Motor neuron (in vitro differentiated cells): Measurements from ENCODE around the gene RPS6KB1. TPM values are rescaled to one million over a fixed set of nuclear protein-coding genes. Genes with fewer than 3 reads are reported as not detected.
"Not testable (repeated sequence)": the region's sequence is repeated elsewhere in the genome, so short reads cannot be mapped to it uniquely, and the experiment has no call there.

ENCODE experiments used
- ATAC-seq, 8 experiments: fragments of 200-7000 bp; cut with Tn5 transposase; replicated peaks in 6 of 8; 2 replicates each; pipeline ENCODE4 v1.8.0; 2021; ENCODE audit warnings: mild to moderate bottlenecking in 8 of 8, moderate library complexity in 8 of 8
- H3K27ac ChIP-seq, 2 donors: fragments of 250-450 bp; sonication (Bioruptor Pico); 2 replicates each; pipeline ENCODE4 v1.9.0; 2021; ENCODE audit warnings: antibody characterized with exemption in 2 of 2, mild to moderate bottlenecking in 2 of 2, moderate library complexity in 1 of 2
- H3K4me1 ChIP-seq, 2 donors: fragments of 250-450 bp; sonication (Bioruptor Pico); replicated peaks in 1 of 2; 2 replicates each; pipeline ENCODE4 v1.6.1; 2021; ENCODE audit warnings: antibody characterized with exemption in 2 of 2, mild to moderate bottlenecking in 2 of 2, moderate library complexity in 1 of 2
- H3K4me3 ChIP-seq, 5 donors: fragments of 250-450 bp; sonication (Bioruptor Pico); 2 replicates each; pipeline ENCODE4 v1.9.0; 2021; ENCODE audit warnings: antibody characterized with exemption in 5 of 5, mild to moderate bottlenecking in 5 of 5, moderate library complexity in 4 of 5
- WGBS, 10 experiments: fragments of 450-650 bp; shearing (Covaris generic); methylation state at CpG; one replicate each; pipeline ENCODE4 v1.0.0; 2022; 5-methylcytosine and 5-hydroxymethylcytosine counted together
- in situ Hi-C, 9 experiments: fragments of 400-800 bp; cut with MboI; loops; one replicate each; pipeline ENCODE4 v1.15.0; 2021; ENCODE audit warnings: low sequenced_read_pairs in 9 of 9, low pct_unique_long_range_greater_than_20kb in 2 of 9; ENCODE audit not compliant: unreplicated experiment in 9 of 9
- total RNA-seq, 8 experiments: library from RNA; unstranded; fragments of 300-600 nt; gene quantifications; 2 replicates each; pipeline versions ENCODE4 v1.2.3 to v1.2.4, GENCODE V29; 2022

Gene RPS6KB1
- total RNA-seq, 8 experiments from 2014 or later = 21.2 to 44.8 (median 33.4) TPM

DNA sequence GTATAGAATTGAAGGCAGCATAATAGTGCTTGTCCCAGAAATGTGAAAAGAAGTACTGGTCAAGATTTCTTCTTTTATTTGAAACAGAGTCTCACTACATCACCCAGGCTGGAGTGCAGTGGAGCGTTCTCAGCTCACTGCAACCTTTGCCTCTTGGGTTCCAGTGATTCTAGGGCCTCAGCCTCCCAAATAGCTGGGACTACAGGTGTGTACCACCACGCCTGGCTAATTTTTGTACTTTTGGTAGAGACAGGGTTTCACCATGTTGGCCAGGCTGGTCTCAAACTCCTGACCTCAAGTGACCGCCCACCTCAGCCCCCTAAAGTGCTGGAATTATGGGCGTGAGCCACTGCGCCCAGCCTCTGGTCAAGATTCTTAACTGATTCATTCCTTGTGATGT, 27.7 kb downstream of the RPS6KB1 start:
- 97 to 100% (median 100%) methylated on average over 1 to 5 of the region's 5 CpGs; no CpG with 5 or more reads in 3 of the 10 experiments for WGBS, 10 experiments
- not testable (repeated sequence) for H3K4me3 ChIP-seq, H3K27ac ChIP-seq, ATAC-seq, H3K4me1 ChIP-seq
- in situ Hi-C loops = loop anchor here in 6 of 9 experiments (25.0 kb wide), 2 partner anchors 117 to 142 kb away; no protein-coding TSS in a partner anchor

DNA sequence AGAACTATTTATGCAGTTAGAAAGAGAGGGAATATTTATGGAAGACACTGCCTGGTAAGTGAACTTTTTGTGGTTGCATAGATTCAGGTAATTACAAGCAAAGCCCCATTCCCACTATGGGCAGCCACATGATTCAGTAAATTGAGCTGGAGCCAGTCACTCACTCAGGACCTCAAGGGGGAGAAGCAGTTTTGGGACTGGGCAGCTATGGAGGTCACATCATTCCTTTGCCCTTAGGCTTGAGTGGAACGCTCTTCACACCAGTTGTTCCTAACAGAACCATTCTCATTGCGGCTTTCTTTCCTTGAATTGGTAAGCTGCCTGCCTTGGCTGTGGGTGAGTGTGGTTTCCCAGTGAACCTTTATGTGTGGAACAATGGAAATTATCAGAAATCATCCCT, 37.2 kb downstream of the RPS6KB1 start:
- H3K27ac ChIP-seq, H3K4me1 ChIP-seq, H3K4me3 ChIP-seq, ATAC-seq, in situ Hi-C loops: not testable (repeated sequence)
- 83 to 100% (median 100%) methylated on average over 1 to 2 of the region's 2 CpGs; no CpG with 5 or more reads in 4 of the 10 experiments for WGBS, 10 experiments

- in situ Hi-C loops, H3K4me3 ChIP-seq: not testable (repeated sequence)
- peak in 5 of 8 experiments; percentile 28 to 100 (median 67) for ATAC-seq
Measured at GRCh38 chr17:59930768-59931167, 37.8 kb downstream of the RPS6KB1 start.

DNA sequence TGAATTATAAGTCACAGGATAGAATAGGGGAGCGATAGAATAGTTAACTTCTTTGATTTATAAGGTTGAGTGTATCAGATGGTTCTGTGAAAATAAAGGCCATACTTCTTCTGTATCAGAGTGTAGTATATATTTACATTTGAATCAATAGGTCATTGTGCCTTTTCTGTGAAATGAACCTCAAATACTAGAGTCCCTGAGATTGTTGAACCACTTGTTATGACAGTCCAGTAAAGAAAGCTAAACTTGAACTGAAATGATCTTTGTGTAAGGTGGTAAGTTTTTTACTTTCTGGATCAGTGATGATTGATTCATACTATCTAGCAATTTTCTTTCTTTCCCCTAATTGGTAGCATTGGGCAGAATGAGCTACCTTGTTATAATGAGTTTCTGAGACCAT, 40.4 kb downstream of the RPS6KB1 start:
- in situ Hi-C loops, H3K4me3 ChIP-seq, ATAC-seq, H3K27ac ChIP-seq, H3K4me1 ChIP-seq: not testable (repeated sequence)
- 100% methylated on average over 1 of the region's 1 CpG; no CpG with 5 or more reads in 5 of the 10 experiments for WGBS, 10 experiments

More at GRCh38 chr17:59930768-59931167, 37.8 kb downstream of the RPS6KB1 start:
- H3K4me1 ChIP-seq, H3K27ac ChIP-seq: not testable (repeated sequence)
- 8 to 40% (median 27%) methylated on average over 1 to 3 of the region's 3 CpGs; no CpG with 5 or more reads in 7 of the 10 experiments for WGBS, 10 experiments

GRCh38 chr17:59940697-59941096, 47.8 kb downstream of the RPS6KB1 start:
- H3K4me1 ChIP-seq, H3K4me3 ChIP-seq, H3K27ac ChIP-seq, ATAC-seq, in situ Hi-C loops: not testable (repeated sequence)
- WGBS, 10 experiments = 83 to 100% (median 100%) methylated on average over 1 to 2 of the region's 3 CpGs; no CpG with 5 or more reads in 7 of the 10 experiments

DNA sequence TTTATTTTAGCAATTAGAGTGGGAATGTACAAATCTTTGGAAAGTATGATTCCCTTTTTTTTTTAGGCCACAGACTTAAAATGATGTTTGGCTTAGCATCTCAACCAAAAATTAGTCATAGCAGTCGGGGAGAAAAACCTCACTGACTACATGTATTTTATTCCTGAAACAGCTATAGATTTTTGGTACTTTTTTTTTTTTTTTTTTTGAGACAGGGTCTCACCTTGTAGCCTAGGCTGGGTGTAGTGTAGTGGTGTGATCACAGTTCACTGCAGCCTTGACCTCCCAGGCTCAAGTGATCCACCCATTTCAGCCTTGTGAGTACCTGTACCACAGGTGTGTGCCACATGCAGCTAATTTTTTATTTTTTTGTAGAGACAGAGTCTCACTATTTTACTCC, 48.2 kb downstream of the RPS6KB1 start:
- in situ Hi-C loops = no loop called here
- 78 to 100% (median 90%) methylated on average over 1 of the region's 1 CpG; no CpG with 5 or more reads in 3 of the 10 experiments for WGBS, 10 experiments

GRCh38 chr17:59946433-59946832, 53.5 kb downstream of the RPS6KB1 start:
- WGBS, 10 experiments = 75 to 95% (median 85%) methylated on average over 1 to 4 of the region's 7 CpGs; no CpG with 5 or more reads in 3 of the 10 experiments

More for the DNA sequence above, 48.2 kb downstream of the RPS6KB1 start:
- Histone ChIP-seq H3K27ac (no peak overlapping the region), H3K4me3 (no peak overlapping the region), H3K4me1 (no peaks in the 10 kb centered on the region)
- ATAC-seq = no peak

GRCh38 chr17:59947310-59947709, 54.4 kb downstream of the RPS6KB1 start:
- H3K4me1 ChIP-seq, H3K27ac ChIP-seq, H3K4me3 ChIP-seq, in situ Hi-C loops, ATAC-seq: not testable (repeated sequence)
- WGBS, 10 experiments = 70 to 94% (median 75%) methylated on average over 2 to 4 of the region's 4 CpGs; no CpG with 5 or more reads in 3 of the 10 experiments

More at GRCh38 chr17:59946433-59946832, 53.5 kb downstream of the RPS6KB1 start:
- H3K27ac ChIP-seq, H3K4me3 ChIP-seq, H3K4me1 ChIP-seq, in situ Hi-C loops, ATAC-seq: not testable (repeated sequence)

DNA sequence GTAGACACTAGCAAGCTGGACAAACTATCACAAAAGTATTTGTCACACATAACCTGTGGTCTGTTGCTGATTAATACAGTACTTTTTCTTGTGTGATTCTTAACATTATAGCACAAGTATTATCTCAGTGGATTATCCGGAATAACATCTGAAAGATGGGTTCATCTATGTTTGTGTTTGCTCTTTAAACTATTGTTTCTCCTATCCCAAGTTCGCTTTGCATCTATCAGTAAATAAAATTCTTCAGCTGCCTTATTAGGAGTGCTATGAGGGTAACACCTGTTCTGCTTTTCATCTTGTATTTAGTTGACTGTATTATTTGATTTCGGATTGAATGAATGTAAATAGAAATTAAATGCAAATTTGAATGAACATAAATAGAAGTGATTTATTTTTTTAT, 57.1 kb downstream of the RPS6KB1 start:
- ATAC-seq = no peak
- Histone ChIP-seq H3K4me1 (no peaks in the 10 kb centered on the region), H3K27ac (no peak overlapping the region), H3K4me3 (no peak overlapping the region)
- 90 to 100% (median 100%) methylated on average over 1 to 3 of the region's 3 CpGs; no CpG with 5 or more reads in 1 of the 10 experiments for WGBS, 10 experiments
- in situ Hi-C loops = loop anchor here in 1 of 9 experiments (25.0 kb wide), 1 partner anchor 112 kb away; no protein-coding TSS in a partner anchor

- in situ Hi-C loops = loop anchor here in 1 of 9 experiments (25.0 kb wide), 1 partner anchor 107 kb away; no protein-coding TSS in a partner anchor
- ATAC-seq = no peak
- 58 to 94% (median 90%) methylated on average over 1 to 3 of the region's 3 CpGs; no CpG with 5 or more reads in 1 of the 10 experiments for WGBS, 10 experiments
- Histone ChIP-seq H3K27ac (no peak overlapping the region), H3K4me3 (no peak overlapping the region), H3K4me1 (no peaks in the 10 kb centered on the region)
Measured at GRCh38 chr17:59954856-59955255, 61.9 kb downstream of the RPS6KB1 start.

- H3K27ac ChIP-seq, ATAC-seq, H3K4me3 ChIP-seq, H3K4me1 ChIP-seq: not testable (repeated sequence)
- WGBS, 10 experiments = 89 to 100% (median 97%) methylated on average over 3 to 8 of the region's 8 CpGs; no CpG with 5 or more reads in 1 of the 10 experiments
- in situ Hi-C loops = loop anchor here in 1 of 9 experiments (25.0 kb wide), 1 partner anchor 103 kb away; no protein-coding TSS in a partner anchor
Measured at GRCh38 chr17:59959574-59959973, 66.7 kb downstream of the RPS6KB1 start.

- in situ Hi-C loops = loop anchor here in 1 of 9 experiments (25.0 kb wide), 1 partner anchor 99 kb away; no protein-coding TSS in a partner anchor
- no peak overlapping the region for H3K4me3 ChIP-seq
- no peak for ATAC-seq
- WGBS, 10 experiments = 78 to 100% (median 92%) methylated on average over 2 to 6 of the region's 6 CpGs
- peaks cover 4 to 8% of the 10 kb centered on the region in 2 donors for H3K4me1 ChIP-seq
- H3K27ac ChIP-seq = no peak overlapping the region
Measured at GRCh38 chr17:59962739-59963318, 69.9 kb downstream of the RPS6KB1 start.

DNA sequence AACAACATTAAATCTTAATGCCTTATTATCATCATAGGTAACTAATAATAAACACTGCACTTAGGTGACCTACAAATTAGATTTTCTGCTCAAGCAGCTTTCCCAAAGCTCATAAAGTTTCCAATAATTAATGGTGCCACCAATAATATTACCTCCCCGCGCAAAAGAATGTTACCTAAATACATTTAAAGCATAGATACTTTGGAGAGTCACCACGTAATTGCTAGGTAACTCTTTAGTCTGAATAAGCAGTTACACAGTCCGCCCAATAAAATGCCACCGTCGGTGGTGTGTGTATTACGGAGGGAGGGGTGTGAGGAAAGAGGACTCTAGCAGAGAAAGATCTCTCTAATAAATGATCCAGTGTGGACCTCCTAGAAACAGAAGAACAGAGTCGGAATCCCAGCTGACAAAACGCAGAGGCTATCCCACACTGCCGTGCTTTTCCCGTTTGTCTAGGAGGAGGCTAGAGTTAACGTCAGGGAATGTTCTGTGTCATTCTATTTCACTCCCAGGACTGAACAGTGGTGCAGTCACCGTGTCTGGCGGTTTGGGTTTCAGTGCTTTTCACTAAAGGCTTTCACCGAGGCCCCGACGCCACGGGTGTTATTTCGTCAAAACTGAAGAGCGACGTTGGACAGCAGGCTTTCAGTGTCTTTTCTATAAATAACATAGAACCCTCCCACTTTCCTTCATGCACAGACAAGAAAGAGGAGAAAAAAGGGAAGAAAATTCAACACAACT, 71.0 kb downstream of the RPS6KB1 start:
- in situ Hi-C loops = loop anchor here in 1 of 9 experiments (25.0 kb wide), 1 partner anchor 98 kb away; no protein-coding TSS in a partner anchor
- peak; percentile 56 to 73 (median 65) for ATAC-seq
- H3K4me1 ChIP-seq = peaks cover 4 to 8% of the 10 kb centered on the region in 2 donors
- H3K4me3 ChIP-seq = peak overlapping the region; percentile 70 to 95 (median 79)
- 0 to 33% (median 10%) methylated on average over 1 to 19 of the region's 21 CpGs for WGBS, 10 experiments
- H3K27ac ChIP-seq = peak overlapping the region; percentile 81
